Coronary artery (tissue), 2 donors: ENCODE data around the gene TTL.
"Not testable (repeated sequence)": the region's sequence is repeated elsewhere in the genome, so short reads cannot be mapped to it uniquely, and the experiment has no call there.

ENCODE experiments used
- DNase-seq: peaks from one replicate; pipeline ENCODE4 v3.0.0-alpha.2; 2017; ENCODE audit warnings: low spot score
- H3K27ac ChIP-seq, 2 donors: fragments of 200-600 bp; sonication (generic); one replicate each; pipeline ENCODE4 v1.5.1; 2016 to 2019
- H3K4me3 ChIP-seq: fragments of 200-600 bp; sonication (generic); 2 replicates; pipeline ENCODE4 v1.5.1; 2016; ENCODE audit warnings: mild to moderate bottlenecking, moderate library complexity
- TF ChIP-seq, protein P1 (sequence below): fragments of 200-600 bp; sonication (generic); IDR thresholded peaks from one replicate; pipeline ENCODE4 v1.5.1; 2019; ENCODE audit warnings: antibody characterized with exemption

Gene TTL

DNA sequence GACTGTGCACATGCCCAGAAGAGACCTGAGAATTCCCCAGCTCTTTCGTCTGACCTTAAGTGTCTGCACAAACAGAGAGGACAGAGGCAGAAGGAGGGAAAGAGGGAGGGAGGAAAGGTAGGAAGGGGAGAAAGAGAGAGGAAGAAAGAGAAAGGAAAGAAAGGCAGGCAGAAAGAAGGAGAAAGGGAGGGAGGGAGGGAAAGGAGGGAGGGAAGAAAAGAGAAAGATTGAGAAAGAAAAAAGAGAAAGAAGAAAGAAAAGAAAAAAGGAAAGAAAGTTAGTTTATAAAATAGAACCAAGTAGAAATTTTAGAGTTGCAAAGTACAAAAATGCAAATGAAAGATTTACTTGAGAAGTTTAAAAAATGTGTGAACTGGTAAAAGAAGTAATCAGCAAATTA, 52.9 kb downstream of the TTL start:
- Histone ChIP-seq H3K27ac (no peak overlapping the region), H3K4me3 (no peak overlapping the region)
- TF ChIP-seq, protein P1, sequence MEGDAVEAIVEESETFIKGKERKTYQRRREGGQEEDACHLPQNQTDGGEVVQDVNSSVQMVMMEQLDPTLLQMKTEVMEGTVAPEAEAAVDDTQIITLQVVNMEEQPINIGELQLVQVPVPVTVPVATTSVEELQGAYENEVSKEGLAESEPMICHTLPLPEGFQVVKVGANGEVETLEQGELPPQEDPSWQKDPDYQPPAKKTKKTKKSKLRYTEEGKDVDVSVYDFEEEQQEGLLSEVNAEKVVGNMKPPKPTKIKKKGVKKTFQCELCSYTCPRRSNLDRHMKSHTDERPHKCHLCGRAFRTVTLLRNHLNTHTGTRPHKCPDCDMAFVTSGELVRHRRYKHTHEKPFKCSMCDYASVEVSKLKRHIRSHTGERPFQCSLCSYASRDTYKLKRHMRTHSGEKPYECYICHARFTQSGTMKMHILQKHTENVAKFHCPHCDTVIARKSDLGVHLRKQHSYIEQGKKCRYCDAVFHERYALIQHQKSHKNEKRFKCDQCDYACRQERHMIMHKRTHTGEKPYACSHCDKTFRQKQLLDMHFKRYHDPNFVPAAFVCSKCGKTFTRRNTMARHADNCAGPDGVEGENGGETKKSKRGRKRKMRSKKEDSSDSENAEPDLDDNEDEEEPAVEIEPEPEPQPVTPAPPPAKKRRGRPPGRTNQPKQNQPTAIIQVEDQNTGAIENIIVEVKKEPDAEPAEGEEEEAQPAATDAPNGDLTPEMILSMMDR: no peak
- no peak for DNase-seq

DNA sequence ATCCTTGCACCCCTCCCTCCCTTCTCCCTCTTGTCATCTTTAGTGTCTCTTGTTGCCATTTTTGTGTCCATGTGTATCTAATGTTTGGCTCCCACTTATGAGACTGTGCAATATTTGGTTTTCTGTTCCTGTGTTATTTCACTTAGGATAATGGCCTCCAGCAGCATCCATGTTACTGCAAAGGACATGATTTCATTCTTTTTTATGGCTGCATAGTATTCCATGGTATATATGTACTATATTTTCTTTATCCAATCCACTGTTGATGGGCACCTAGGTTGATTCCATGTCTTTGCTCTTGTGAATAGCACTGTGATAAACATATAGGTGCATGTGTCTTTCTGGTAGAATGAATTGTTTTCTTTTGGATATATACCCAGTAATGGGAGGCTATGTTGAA, 54.7 kb downstream of the TTL start:
- DNase-seq, H3K27ac ChIP-seq, H3K4me3 ChIP-seq: not testable (repeated sequence)

DNA sequence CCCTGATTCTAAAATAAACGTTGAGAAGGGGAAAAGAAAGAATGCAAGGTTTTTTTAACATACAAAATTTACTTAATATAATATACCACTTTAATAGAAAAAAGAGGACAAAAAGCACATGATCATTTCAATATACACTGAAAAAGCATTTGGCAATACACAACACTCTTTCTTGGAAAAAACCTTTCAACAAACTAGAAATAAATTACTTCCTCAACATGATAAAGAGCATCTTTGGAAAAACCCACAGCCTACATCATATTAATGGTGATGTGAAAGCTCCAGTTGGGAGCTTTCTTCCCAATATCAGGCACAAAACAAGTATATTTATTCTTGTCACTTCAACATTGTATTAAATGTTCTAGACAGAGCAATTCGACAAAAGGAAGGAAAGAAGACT, 57.4 kb downstream of the TTL start:
- TF ChIP-seq, protein P1: no peak
- no peak overlapping the region for H3K27ac ChIP-seq
- DNase-seq: no peak
- H3K4me3 ChIP-seq: no peak overlapping the region

DNA sequence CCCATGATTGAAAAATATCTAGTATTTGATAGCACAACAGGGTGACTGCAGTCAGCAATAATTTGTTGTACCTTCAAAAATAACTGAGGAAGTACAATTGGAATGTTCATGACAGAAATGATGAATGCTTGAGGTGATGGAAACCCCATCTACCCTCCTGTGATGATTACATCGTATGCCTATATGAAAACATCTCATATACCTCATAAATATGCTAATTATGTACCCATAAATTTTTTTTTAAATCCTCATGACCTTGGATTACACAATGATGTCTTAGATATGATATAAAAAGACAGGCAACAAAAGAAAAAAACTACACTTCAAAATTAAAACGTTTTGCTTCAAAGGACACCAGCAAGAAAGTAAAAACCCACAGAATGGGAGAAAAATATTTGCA, 59.0 kb downstream of the TTL start:
- TF ChIP-seq, protein P1: no peak
- H3K27ac ChIP-seq: no peak overlapping the region
- no peak for DNase-seq
- no peak overlapping the region for H3K4me3 ChIP-seq

DNA sequence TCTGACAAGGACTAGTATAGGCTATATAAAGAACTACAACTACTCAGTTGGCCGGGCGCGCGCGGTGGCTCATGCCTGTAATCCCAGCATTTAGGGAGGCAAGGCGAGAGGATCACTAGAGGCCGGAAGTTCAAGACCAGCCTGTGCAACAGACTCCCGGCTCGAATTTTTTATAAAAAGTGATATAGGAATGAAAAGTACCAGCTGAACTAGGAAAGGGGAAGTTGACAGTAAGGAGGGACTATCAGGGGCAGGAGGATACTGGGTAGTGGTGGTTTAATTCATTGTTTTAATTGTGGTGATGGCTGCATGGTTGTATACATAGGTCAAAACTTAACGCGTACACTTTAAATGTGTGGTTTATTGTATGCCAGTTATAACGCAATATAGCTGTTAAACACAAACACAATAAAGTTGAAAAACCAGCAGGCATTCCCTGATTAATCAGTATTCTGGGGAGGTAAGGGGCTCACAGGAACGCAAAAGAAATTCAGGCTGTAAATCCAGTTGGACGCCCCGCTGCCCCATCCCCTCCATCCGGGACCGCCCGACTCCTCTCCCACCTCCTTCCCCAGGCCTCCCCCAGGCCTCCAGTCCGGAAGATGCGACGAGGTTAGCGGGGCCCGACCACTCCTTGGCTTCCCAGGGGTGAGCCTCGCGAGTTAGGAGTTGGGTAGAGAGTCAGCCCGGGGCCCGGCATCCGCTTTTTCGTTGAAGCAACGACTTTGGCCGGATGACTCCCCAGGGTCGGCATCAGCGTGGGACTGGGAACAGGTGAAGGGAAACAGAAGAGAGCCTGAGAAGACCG, 59.6 kb downstream of the TTL start:
- peak; percentile 77 for DNase-seq
- H3K27ac ChIP-seq: peak overlapping the region; percentile 80 to 89
- TF ChIP-seq, protein P1: no peak
- H3K4me3 ChIP-seq: peak overlapping the region; percentile 83

DNA sequence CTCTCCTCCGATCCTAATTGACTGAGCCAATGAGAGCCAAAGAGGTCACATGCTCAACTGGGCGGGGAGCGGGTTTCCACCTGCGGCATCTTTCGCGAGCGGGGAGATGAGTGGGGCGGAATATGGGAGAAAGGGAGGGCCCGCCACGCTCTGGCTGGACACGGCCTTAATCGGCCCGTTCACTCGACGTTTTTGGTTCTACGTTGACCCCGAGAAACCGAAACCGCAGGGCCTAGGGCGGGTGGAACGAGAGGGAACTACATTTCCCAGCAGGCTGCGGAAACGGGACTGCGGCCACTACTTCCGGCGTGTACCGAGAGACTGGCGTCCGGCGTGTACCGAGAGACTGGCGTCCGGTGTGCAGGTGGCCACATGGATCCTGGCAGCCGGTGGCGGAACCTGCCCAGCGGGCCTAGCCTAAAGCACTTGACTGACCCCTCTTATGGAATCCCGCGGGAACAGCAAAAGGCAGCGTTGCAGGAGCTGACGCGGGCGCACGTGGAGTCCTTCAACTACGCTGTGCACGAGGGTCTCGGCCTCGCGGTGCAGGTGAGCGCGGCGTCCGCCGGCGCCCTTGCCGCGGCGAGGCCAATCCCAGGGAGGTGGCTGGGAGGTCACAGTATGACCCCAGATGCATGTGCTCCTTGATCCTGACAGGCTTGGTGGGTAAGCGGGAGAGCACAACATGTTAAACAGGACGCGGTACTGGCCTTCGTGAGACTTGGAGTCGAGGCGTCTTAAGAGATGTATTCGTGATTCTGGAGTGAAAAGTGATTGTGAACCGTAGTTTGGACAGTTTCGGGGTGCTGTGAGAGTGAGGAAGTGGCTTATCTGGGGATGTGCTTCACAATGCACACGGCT, 60.4 kb downstream of the TTL start, which contains the start of gene POLR1B:
TSS of gene POLR1B (plus strand) at position 343 of the 861 bp plus-strand sequence. CDS start at position 373, 30 bp downstream.
- peak within 1 kb of the TSS; percentile 83 for H3K4me3 ChIP-seq
- peak; percentile 88 for DNase-seq
- peak within 1 kb of the TSS; percentile 80 to 89 for H3K27ac ChIP-seq
- TF ChIP-seq, protein P1: no peak

- Histone ChIP-seq H3K4me3 (peak overlapping the region; percentile 83), H3K27ac (no peak overlapping the region)
- TF ChIP-seq, protein P1: no peak
- no peak for DNase-seq
Measured at GRCh38 chr2:112542984-112543661, 61.2 kb downstream of the TTL start.
